Right atrium auricular region (tissue), 2 donors: ENCODE data around the gene ZC3H4. TPM values are rescaled to one million over a fixed set of nuclear protein-coding genes. Genes with fewer than 3 reads are reported as not detected.

Experiments used
- DNase-seq: peaks from one replicate; pipeline ENCODE4 v3.0.0-alpha.2; 2019; ENCODE audit warnings: low spot score
- H3K27ac ChIP-seq, 2 donors: fragments of 200-600 bp; sonication (generic); 1 replicate in 1 of 2; 2 replicates in 1 of 2; pipeline ENCODE4 v1.5.1; 2016 to 2019
- H3K27me3 ChIP-seq, 2 donors: fragments of 200-600 bp; sonication (generic); one replicate each; pipeline versions ENCODE4 v1.5.1 to v1.6.0; 2017 to 2019
- H3K36me3 ChIP-seq: fragments of 200-600 bp; sonication (generic); one replicate; pipeline ENCODE4 v1.5.1; 2016
- H3K4me1 ChIP-seq, 2 donors: fragments of 200-600 bp; sonication (generic); one replicate each; pipeline versions ENCODE4 v1.5.1 to v1.6.0; 2017 to 2019
- H3K4me3 ChIP-seq, 2 donors: fragments of 200-600 bp; sonication (generic); 1 replicate in 1 of 2; 2 replicates in 1 of 2; pipeline ENCODE4 v1.5.1; 2017 to 2019; ENCODE audit warnings: mild to moderate bottlenecking in 1 of 2, moderate library complexity in 1 of 2
- H3K9me3 ChIP-seq, 2 donors: fragments of 200-600 bp; sonication (generic); one replicate each; pipeline ENCODE4 v1.5.1; 2019
- CTCF ChIP-seq, 2 donors: fragments of 200-600 bp; sonication (generic); IDR thresholded peaks; one replicate each; pipeline ENCODE4 v1.5.1; 2019; ENCODE audit warnings: antibody characterized with exemption in 2 of 2
- total RNA-seq, 2 donors: library from RNA; depleted of rRNA; stranded (reverse); fragments of >200 nt; gene quantifications; one replicate each; pipeline ENCODE4 v1.1.0, GENCODE V29; 2016

Gene ZC3H4
- total RNA-seq, 2 donors from 2014 or later: 15.4 to 18.0 TPM

GRCh38 chr19:47049307-47049700 lies 64.3 kb downstream of the ZC3H4 start:
- H3K4me1 ChIP-seq: peaks cover 0 to 5% of the 10 kb centered on the region in 2 donors
- no peak for TF ChIP-seq CTCF (IDR thresholded peaks at IDR 0.05)
- H3K9me3 ChIP-seq: no peaks in the 10 kb centered on the region
- no peaks in the 10 kb centered on the region for H3K27me3 ChIP-seq
- peak overlapping the region in 1 of 2 donors; percentile 100 for H3K4me3 ChIP-seq
- H3K27ac ChIP-seq: no peak overlapping the region
- no peaks in the 10 kb centered on the region for H3K36me3 ChIP-seq
- DNase-seq: no peak

- no peaks in the 10 kb centered on the region for H3K36me3 ChIP-seq
- peak overlapping the region; percentile 82 to 85 for H3K27ac ChIP-seq
- TF ChIP-seq CTCF (IDR thresholded peaks at IDR 0.05): no peak
- no peaks in the 10 kb centered on the region for H3K27me3 ChIP-seq
- peak; percentile 83 for DNase-seq
- no peaks in the 10 kb centered on the region for H3K9me3 ChIP-seq
- peak overlapping the region; percentile 82 to 100 for H3K4me3 ChIP-seq
- H3K4me1 ChIP-seq: peaks cover 0 to 5% of the 10 kb centered on the region in 2 donors
These were observed 65.7 kb downstream of the ZC3H4 start for GRCh38 chr19:47047763-47048405.

- no peak for DNase-seq
- TF ChIP-seq CTCF (IDR thresholded peaks at IDR 0.05): no peak
- peak overlapping the region; percentile 82 to 100 for H3K4me3 ChIP-seq
- H3K4me1 ChIP-seq: peaks cover 0 to 5% of the 10 kb centered on the region in 2 donors
- H3K27ac ChIP-seq: peak overlapping the region in 1 of 2 donors; percentile 19
- H3K36me3 ChIP-seq: no peaks in the 10 kb centered on the region
- no peaks in the 10 kb centered on the region for H3K9me3 ChIP-seq
- no peaks in the 10 kb centered on the region for H3K27me3 ChIP-seq
These were observed 66.3 kb downstream of the ZC3H4 start for GRCh38 chr19:47047272-47047762.

- H3K4me1 ChIP-seq: peaks cover 0 to 5% of the 10 kb centered on the region in 2 donors
- no peak for TF ChIP-seq CTCF (IDR thresholded peaks at IDR 0.05)
These were observed 67.6 kb downstream of the ZC3H4 start for GRCh38 chr19:47045867-47046470.

GRCh38 chr19:47044946-47045866 lies 68.4 kb downstream of the ZC3H4 start:
- H3K36me3 ChIP-seq: no peaks in the 10 kb centered on the region
- TF ChIP-seq CTCF (IDR thresholded peaks at IDR 0.05): no peak
- no peaks in the 10 kb centered on the region for H3K27me3 ChIP-seq
- H3K9me3 ChIP-seq: no peaks in the 10 kb centered on the region
- H3K27ac ChIP-seq: no peak overlapping the region
- no peak overlapping the region for H3K4me3 ChIP-seq
- no peak for DNase-seq
- peaks cover 0 to 5% of the 10 kb centered on the region in 2 donors for H3K4me1 ChIP-seq

More at GRCh38 chr19:47045867-47046470, 67.6 kb downstream of the ZC3H4 start:
- Histone ChIP-seq H3K27me3 (no peaks in the 10 kb centered on the region), H3K9me3 (no peaks in the 10 kb centered on the region), H3K27ac (no peak overlapping the region), H3K36me3 (no peaks in the 10 kb centered on the region), H3K4me3 (no peak overlapping the region)
- DNase-seq: no peak
